Astrocyte (in vitro differentiated cells and primary cell): ENCODE data around the gene CDKL4.

Experiments
- CTCF ChIP-seq: IDR thresholded peaks from 2 replicates; pipeline ENCODE4 v1.5.1; 2011; ENCODE audit warnings: low read depth, mild to moderate bottlenecking, inconsistent platforms, low read length, moderate library complexity; ENCODE audit not compliant: insufficient read depth
- EZH2 ChIP-seq: IDR thresholded peaks from 2 replicates; pipeline ENCODE4 v1.6.1; 2012; ENCODE audit warnings: mild to moderate bottlenecking, low read length, inconsistent platforms; ENCODE audit not compliant: insufficient read depth

- TF ChIP-seq EZH2, result no peak
- TF ChIP-seq CTCF, result no peak
These were observed 107.0 kb downstream of the CDKL4 start for GRCh38 chr2:39136799-39137198.
